Smooth muscle cell of the pulmonary artery (primary cell): ENCODE results near the gene CDC42BPG. TPM values are rescaled to one million over a fixed set of nuclear protein-coding genes. Genes with fewer than 3 reads are reported as not detected.

ENCODE experiments used
- total RNA-seq: library from RNA; depleted of rRNA; stranded (reverse); fragments of >200 nt; gene quantifications from 2 replicates; pipeline ENCODE4 v1.2.3, GENCODE V29; 2014

Gene CDC42BPG, protein sequence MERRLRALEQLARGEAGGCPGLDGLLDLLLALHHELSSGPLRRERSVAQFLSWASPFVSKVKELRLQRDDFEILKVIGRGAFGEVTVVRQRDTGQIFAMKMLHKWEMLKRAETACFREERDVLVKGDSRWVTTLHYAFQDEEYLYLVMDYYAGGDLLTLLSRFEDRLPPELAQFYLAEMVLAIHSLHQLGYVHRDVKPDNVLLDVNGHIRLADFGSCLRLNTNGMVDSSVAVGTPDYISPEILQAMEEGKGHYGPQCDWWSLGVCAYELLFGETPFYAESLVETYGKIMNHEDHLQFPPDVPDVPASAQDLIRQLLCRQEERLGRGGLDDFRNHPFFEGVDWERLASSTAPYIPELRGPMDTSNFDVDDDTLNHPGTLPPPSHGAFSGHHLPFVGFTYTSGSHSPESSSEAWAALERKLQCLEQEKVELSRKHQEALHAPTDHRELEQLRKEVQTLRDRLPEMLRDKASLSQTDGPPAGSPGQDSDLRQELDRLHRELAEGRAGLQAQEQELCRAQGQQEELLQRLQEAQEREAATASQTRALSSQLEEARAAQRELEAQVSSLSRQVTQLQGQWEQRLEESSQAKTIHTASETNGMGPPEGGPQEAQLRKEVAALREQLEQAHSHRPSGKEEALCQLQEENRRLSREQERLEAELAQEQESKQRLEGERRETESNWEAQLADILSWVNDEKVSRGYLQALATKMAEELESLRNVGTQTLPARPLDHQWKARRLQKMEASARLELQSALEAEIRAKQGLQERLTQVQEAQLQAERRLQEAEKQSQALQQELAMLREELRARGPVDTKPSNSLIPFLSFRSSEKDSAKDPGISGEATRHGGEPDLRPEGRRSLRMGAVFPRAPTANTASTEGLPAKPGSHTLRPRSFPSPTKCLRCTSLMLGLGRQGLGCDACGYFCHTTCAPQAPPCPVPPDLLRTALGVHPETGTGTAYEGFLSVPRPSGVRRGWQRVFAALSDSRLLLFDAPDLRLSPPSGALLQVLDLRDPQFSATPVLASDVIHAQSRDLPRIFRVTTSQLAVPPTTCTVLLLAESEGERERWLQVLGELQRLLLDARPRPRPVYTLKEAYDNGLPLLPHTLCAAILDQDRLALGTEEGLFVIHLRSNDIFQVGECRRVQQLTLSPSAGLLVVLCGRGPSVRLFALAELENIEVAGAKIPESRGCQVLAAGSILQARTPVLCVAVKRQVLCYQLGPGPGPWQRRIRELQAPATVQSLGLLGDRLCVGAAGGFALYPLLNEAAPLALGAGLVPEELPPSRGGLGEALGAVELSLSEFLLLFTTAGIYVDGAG (N-terminal part only)
- 0.07 and 0.13 TPM in 2 replicates for total RNA-seq

GRCh38 chr11:64844330-64845128 lies at the start of gene CDC42BPG:
Gene CDC42BPG, minus strand, starts transcription at chr11:64844653. Its CDS starts 84 bp downstream, at chr11:64844569.

DNA sequence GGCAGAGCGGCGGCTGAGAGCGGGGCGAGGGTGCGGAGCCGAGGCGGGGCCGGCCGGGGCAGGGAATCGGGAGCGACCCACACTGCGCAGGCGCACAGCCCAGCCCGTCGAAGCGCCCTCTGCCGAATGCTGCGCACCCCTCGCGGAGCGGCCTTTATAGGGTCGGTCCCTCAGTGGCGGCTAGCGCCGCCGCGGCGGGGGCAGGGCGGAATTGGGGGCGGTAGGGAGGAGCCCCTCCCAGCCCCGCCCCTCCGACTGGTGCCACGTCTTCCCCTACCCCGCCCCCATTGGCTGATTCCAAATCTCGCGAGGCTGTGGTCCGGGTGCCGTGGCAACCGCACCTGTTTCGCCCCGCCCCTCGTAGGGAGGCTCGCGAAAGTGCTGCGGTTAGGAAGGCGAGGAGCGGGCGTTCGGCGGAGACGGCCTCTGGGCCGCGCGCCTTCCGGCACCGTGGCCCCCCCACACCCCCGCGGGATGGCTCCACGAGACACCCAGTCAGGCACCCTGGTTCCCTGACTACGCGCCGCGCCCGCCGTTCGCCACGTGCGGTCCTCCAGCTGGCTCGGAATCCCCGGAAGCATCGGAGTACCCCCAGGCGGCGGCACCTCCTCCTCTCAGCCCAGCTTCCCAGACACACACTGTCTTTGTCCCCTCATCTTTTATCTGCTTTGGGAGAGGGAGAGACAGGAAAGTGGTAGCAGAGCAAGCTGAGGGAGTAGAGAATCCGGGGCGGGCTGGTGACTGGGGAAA lies 34.2 kb upstream of the CDC42BPG start, which contains the start of gene EHD1:
Gene EHD1 (minus strand): TSS at position 128 of the 750 bp plus-strand sequence. CDS start 157 bp downstream, outside the sequence.

DNA sequence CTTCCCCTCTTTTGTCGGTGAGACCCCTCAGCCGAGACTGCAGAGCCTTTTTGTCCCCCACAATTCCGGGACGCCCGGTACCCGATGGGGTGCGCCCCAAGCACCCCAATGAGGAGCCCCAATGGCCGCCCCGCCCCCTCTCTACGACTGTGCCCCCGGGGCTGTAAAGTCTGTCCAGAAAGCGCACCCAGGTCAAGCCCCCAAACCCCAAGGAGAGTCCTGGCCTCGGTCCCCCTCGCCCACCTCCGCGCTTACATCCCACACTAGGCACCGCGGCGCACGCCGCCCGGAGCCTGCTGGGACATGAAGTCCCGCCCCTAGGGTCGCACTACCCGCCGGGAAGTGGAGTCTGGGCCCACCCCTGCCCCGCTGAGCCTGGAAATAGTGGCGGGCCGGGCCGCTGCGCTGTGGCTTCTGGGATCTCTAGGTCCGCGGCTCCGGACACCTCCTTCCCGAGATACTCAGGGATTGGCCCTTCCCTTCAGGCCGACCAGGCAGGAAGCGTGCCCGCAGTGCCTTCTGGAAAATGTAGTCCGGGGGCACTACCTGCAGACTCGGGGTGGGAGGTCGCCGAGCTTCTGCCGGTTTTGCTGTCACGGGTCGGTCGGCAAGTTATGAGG lies 34.1 kb downstream of the CDC42BPG start, which contains the start of gene MEN1:
Gene MEN1 (minus strand): TSS at position 281 of the 620 bp plus-strand sequence. CDS start 442 bp downstream, outside the sequence.

GRCh38 chr11:64803158-64803845 lies 41.2 kb downstream of the CDC42BPG start, which contains the start of gene MAP4K2:
Gene MAP4K2, minus strand, starts transcription at chr11:64803214. Its CDS starts 65 bp downstream, at chr11:64803149.

GRCh38 chr11:64778473-64779298 lies 65.8 kb downstream of the CDC42BPG start, which contains the start of gene SF1:
Gene SF1, minus strand, starts transcription at chr11:64778542. Its CDS starts 150 bp downstream, at chr11:64778392.

Other genes starting within 250 kb of the CDC42BPG start
- 8.0 and 92.7 TPM in 2 replicates for gene NRXN2, start 121.5 kb downstream of the CDC42BPG start, total RNA-seq
- gene RASGRP2, start 100.5 kb downstream of the CDC42BPG start, total RNA-seq: 0.26 and 0.50 TPM in 2 replicates
- 6.0 and 8.8 TPM in 2 replicates for gene PYGM, start 84.7 kb downstream of the CDC42BPG start, total RNA-seq
- 79.8 and 91.2 TPM in 2 replicates for gene SF1, start 66.1 kb downstream of the CDC42BPG start, total RNA-seq
- gene MAP4K2, start 41.4 kb downstream of the CDC42BPG start, total RNA-seq: 12.9 and 13.9 TPM in 2 replicates
- 24.4 and 31.0 TPM in 2 replicates for gene MEN1, start 34.1 kb downstream of the CDC42BPG start, total RNA-seq
- gene EHD1, start 34.0 kb upstream of the CDC42BPG start, total RNA-seq: 121 and 124 TPM in 2 replicates
- 11.0 and 14.9 TPM in 2 replicates for gene ATG2A, start 72.6 kb upstream of the CDC42BPG start, total RNA-seq
- 19.4 and 28.1 TPM in 2 replicates for gene PPP2R5B, start 80.0 kb upstream of the CDC42BPG start, total RNA-seq
- not detected in 2 replicates for gene GPHA2, start 91.2 kb upstream of the CDC42BPG start, total RNA-seq
- gene MAJIN, start 127.5 kb upstream of the CDC42BPG start, total RNA-seq: not detected in 2 replicates
- 0.13 and 0.50 TPM in 2 replicates for gene BATF2, start 152.3 kb upstream of the CDC42BPG start, total RNA-seq
- 103 and 116 TPM in 2 replicates for gene ARL2, start 169.5 kb upstream of the CDC42BPG start, total RNA-seq
- gene SNX15, start 182.8 kb upstream of the CDC42BPG start, total RNA-seq: 10.2 and 10.3 TPM in 2 replicates
- 5.6 and 10.9 TPM in 2 replicates for gene SAC3D1, start 196.6 kb upstream of the CDC42BPG start, total RNA-seq
- gene NAALADL1, start 213.9 kb upstream of the CDC42BPG start, total RNA-seq: 22.0 and 26.3 TPM in 2 replicates
- 1.6 and 3.3 TPM in 2 replicates for gene CDCA5, start 239.4 kb upstream of the CDC42BPG start, total RNA-seq
- gene ZFPL1, start 239.6 kb upstream of the CDC42BPG start, total RNA-seq: 36.3 and 45.8 TPM in 2 replicates